ENCODE data around the gene MAPK1. TPM values are rescaled to one million over a fixed set of nuclear protein-coding genes. Genes with fewer than 3 reads are reported as not detected.
A peak's percentile ranks its signal among the peaks of the same experiment; 100 is the strongest.
"Not testable (repeated sequence)": the region's sequence is repeated elsewhere in the genome, so short reads cannot be mapped to it uniquely, and the experiment has no call there.

MAPK1 gene
- total RNA-seq, 1 experiment from 2014 or later, result 113 TPM

GRCh38 chr22:21728270-21728669, 139.2 kb downstream of the MAPK1 start:
- no peak for DNase-seq (ENCODE audit: low read depth)

GRCh38 chr22:21727768-21728167, 139.7 kb downstream of the MAPK1 start:
- DNase-seq (ENCODE audit: low read depth), result no peak

GRCh38 chr22:21727159-21727558, 140.3 kb downstream of the MAPK1 start:
- DNase-seq (ENCODE audit: low read depth), result no peak

GRCh38 chr22:21726650-21727049, 140.8 kb downstream of the MAPK1 start:
- no peak for DNase-seq (ENCODE audit: low read depth)

- DNase-seq (ENCODE audit: low read depth), result no peak
These were observed 141.3 kb downstream of the MAPK1 start for GRCh38 chr22:21725956-21726649.

GRCh38 chr22:21724496-21724895, 142.9 kb downstream of the MAPK1 start:
- not testable (repeated sequence) for DNase-seq (ENCODE audit: low read depth)

GRCh38 chr22:21721195-21721852, 146.1 kb downstream of the MAPK1 start:
- not testable (repeated sequence) for DNase-seq (ENCODE audit: low read depth)

GRCh38 chr22:21720191-21720859, 147.1 kb downstream of the MAPK1 start:
- DNase-seq (ENCODE audit: low read depth), result not testable (repeated sequence)

- DNase-seq (ENCODE audit: low read depth), result no peak
These were observed 148.4 kb downstream of the MAPK1 start for GRCh38 chr22:21719024-21719423.

GRCh38 chr22:21718499-21718898, 148.9 kb downstream of the MAPK1 start:
- DNase-seq (ENCODE audit: low read depth), result no peak

- DNase-seq (ENCODE audit: low read depth), result not testable (repeated sequence)
These were observed 150.9 kb downstream of the MAPK1 start for GRCh38 chr22:21716395-21717122.

GRCh38 chr22:21714786-21715185, 152.7 kb downstream of the MAPK1 start:
- no peak for DNase-seq (ENCODE audit: low read depth)

GRCh38 chr22:21714059-21714770, 153.2 kb downstream of the MAPK1 start:
- no peak for DNase-seq (ENCODE audit: low read depth)

GRCh38 chr22:21713428-21714058, 153.9 kb downstream of the MAPK1 start:
- no peak for DNase-seq (ENCODE audit: low read depth)

GRCh38 chr22:21712751-21713427, 154.6 kb downstream of the MAPK1 start:
- DNase-seq (ENCODE audit: low read depth), result peak; percentile 67

- no peak for DNase-seq (ENCODE audit: low read depth)
These were observed 155.6 kb downstream of the MAPK1 start for GRCh38 chr22:21711851-21712250.

- peak; percentile 34 for DNase-seq (ENCODE audit: low read depth)
These were observed 157.3 kb downstream of the MAPK1 start for GRCh38 chr22:21710156-21710555.

GRCh38 chr22:21709688-21710087, 157.8 kb downstream of the MAPK1 start:
- no peak for DNase-seq (ENCODE audit: low read depth)

GRCh38 chr22:21708960-21709359, 158.5 kb downstream of the MAPK1 start:
- DNase-seq (ENCODE audit: low read depth), result no peak

GRCh38 chr22:21707677-21708076, 159.8 kb downstream of the MAPK1 start:
- no peak for DNase-seq (ENCODE audit: low read depth)
